Keratinocyte (primary cell): ENCODE measurements around the gene TRMT112. TPM values are rescaled to one million over a fixed set of nuclear protein-coding genes. Genes with fewer than 3 reads are reported as not detected.

ENCODE experiments used
- DNase-seq: peaks from one replicate; pipeline ENCODE4 v3.0.0-alpha.2; 2011; ENCODE audit warnings: low read depth, missing footprints, low spot score
- FAIRE-seq: peaks from 2 replicates; lab custom pipeline; 2011; peaks lifted over from hg19 to GRCh38; lab: Jason Lieb, UNC
- H2AFZ ChIP-seq: 2 replicates; pipeline ENCODE4 v1.6.0; 2012; ENCODE audit warnings: low read length, control low read depth, inconsistent platforms; ENCODE audit not compliant: control insufficient read depth
- H3K27ac ChIP-seq: 2 replicates; pipeline ENCODE4 v1.5.1; 2011; ENCODE audit warnings: low read length; ENCODE audit not compliant: control insufficient read depth, insufficient read depth
- H3K27me3 ChIP-seq: 3 replicates; pipeline ENCODE4 v1.6.0; 2011; ENCODE audit warnings: low read length; ENCODE audit not compliant: control insufficient read depth, insufficient read depth; ENCODE audit errors: extremely low read depth
- H3K36me3 ChIP-seq, 2 experiments: 2 replicates in 1 of 2; 3 replicates in 1 of 2; pipeline ENCODE4 v1.5.1; 2011; ENCODE audit warnings: low read length in 2 of 2, mild to moderate bottlenecking in 1 of 2; ENCODE audit not compliant: control insufficient read depth in 2 of 2, insufficient read depth in 2 of 2; ENCODE audit errors: extremely low read depth in 1 of 2
- H3K4me1 ChIP-seq: 3 replicates; pipeline ENCODE4 v1.5.1; 2011; ENCODE audit warnings: low read length; ENCODE audit not compliant: control insufficient read depth, insufficient read depth; ENCODE audit errors: extremely low read depth
- H3K4me2 ChIP-seq: 3 replicates; pipeline ENCODE4 v1.6.0; 2011; ENCODE audit warnings: low read depth, low read length; ENCODE audit not compliant: control insufficient read depth, insufficient read depth; ENCODE audit errors: extremely low read depth
- H3K4me3 ChIP-seq, 3 experiments: fragments of 200-600 bp in 1 of 3; sonication (generic) in 1 of 3; 2 replicates in 2 of 3; 3 replicates in 1 of 3; pipeline ENCODE4 v1.5.1; 2011 to 2016; ENCODE audit warnings: low read length in 3 of 3, mild to moderate bottlenecking in 3 of 3, control low read depth in 2 of 3, inconsistent platforms in 1 of 3, low read depth in 1 of 3, mixed read lengths in 1 of 3, mixed run types in 1 of 3, moderate library complexity in 1 of 3; ENCODE audit not compliant: control insufficient read depth in 2 of 3, insufficient read depth in 2 of 3; ENCODE audit errors: extremely low read depth in 1 of 3
- H3K79me2 ChIP-seq: 2 replicates; pipeline ENCODE4 v1.6.0; 2012; ENCODE audit warnings: low read length; ENCODE audit not compliant: control insufficient read depth, insufficient read depth
- H3K9ac ChIP-seq: 3 replicates; pipeline ENCODE4 v1.6.0; 2011; ENCODE audit warnings: low read length; ENCODE audit not compliant: control insufficient read depth, insufficient read depth; ENCODE audit errors: extremely low read depth
- H3K9me1 ChIP-seq: 3 replicates; pipeline ENCODE4 v1.6.0; 2011; ENCODE audit warnings: low read length; ENCODE audit not compliant: control insufficient read depth, insufficient read depth; ENCODE audit errors: extremely low read depth
- H3K9me3 ChIP-seq: 2 replicates; pipeline ENCODE4 v1.5.1; 2012; ENCODE audit warnings: low read depth, low read length; ENCODE audit not compliant: control insufficient read depth
- H4K20me1 ChIP-seq: 3 replicates; pipeline ENCODE4 v1.6.0; 2011; ENCODE audit warnings: low read length; ENCODE audit not compliant: control insufficient read depth, insufficient read depth; ENCODE audit errors: extremely low read depth
- CTCF ChIP-seq, 3 experiments: IDR thresholded peaks in 1 of 3; conservative IDR thresholded peaks in 1 of 3; optimal IDR thresholded peaks in 1 of 3; 2 replicates in 2 of 3; 3 replicates in 1 of 3; pipeline versions ENCODE3 to v1.5.1; 2011; ENCODE audit warnings: low read length in 3 of 3, mild to moderate bottlenecking in 3 of 3, moderate library complexity in 2 of 3, control low read depth in 1 of 3, inconsistent platforms in 1 of 3; ENCODE audit not compliant: insufficient read depth in 2 of 3; ENCODE audit errors: extremely low read depth in 1 of 3
- EZH2 ChIP-seq: IDR thresholded peaks from one replicate; pipeline ENCODE4 v1.6.1; 2012; ENCODE audit warnings: inconsistent platforms, mild to moderate bottlenecking, low read length, moderate library complexity
- dilution Hi-C: fragments of 300-500 bp; cut with MboI; formaldehyde crosslinking; loops from one replicate; pipeline ENCODE4 v1.7.0; 2020; ENCODE audit warnings: low sequenced_read_pairs; ENCODE audit not compliant: extremely low pct_ligation_motif_present
- polyA plus RNA-seq, 5 experiments: library from polyadenylated mRNA; depleted of rRNA in 3 of 5; stranded (reverse) in 3 of 5; stranded (forward) in 1 of 5; unstranded in 1 of 5; fragments of >200 nt; gene quantifications; 1 replicate in 1 of 5; 2 replicates in 3 of 5; 3 replicates in 1 of 5; pipeline versions ENCODE4 v1.2.1 to v1.2.3, GENCODE V29; 2011 to 2012; ENCODE audit warnings: missing spikeins in 2 of 5, low read depth in 1 of 5, low replicate concordance in 1 of 5

TRMT112 gene
- polyA plus RNA-seq, 1 donor (not counting 4 experiments of a cell fraction or from before 2014, with no cell fraction given): 408 TPM

DNA sequence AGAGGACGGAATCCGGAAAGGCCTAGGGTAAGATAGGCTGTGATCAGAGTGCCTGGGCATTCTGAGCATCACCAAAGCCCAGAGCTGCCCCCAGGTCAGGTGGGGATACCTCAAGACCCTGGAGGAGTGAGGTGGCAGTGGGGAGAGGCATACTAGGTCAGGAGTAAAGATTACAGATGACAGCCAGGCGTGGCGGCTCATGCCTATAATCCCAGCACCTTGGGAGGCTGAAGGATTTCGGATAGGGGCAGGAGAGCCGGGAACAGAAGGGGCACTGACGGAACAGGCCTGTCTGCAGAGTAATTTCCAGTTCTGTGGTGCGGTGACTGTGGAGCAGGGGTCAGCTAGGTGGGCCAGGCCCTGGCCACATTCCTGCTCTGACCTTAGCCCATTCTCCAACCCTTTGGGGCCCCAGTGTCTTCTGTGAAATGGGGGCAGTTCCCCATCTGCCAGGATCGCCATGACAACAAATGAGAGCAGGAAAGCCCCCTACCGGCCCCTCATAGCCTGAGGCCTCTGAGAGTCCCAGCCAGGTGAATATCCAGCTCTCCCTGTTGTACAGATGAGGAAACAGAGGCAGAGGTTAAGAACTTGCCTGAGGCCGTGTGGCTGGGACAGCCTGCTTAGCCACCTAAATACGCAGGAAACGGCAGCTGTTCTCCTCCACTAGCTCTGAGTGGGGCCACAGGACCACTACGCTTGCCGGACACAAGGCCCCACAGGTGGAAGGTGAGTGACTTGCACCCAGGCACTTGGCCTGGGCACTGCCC is 42.1 kb downstream of the TRMT112 start:
- Histone ChIP-seq H4K20me1 (no peaks in the 10 kb centered on the region), H3K27me3 (no peaks in the 10 kb centered on the region), H3K79me2 (peaks cover 7% of the 10 kb centered on the region), H3K27ac (no peak overlapping the region), H3K4me1 (peaks cover 31% of the 10 kb centered on the region), H2AFZ (no peak overlapping the region), H3K36me3 (peaks cover 6 to 9% of the 10 kb centered on the region in 2 experiments), H3K9ac (no peak overlapping the region), H3K9me1 (no peaks in the 10 kb centered on the region), H3K4me3 (no peak overlapping the region), H3K9me3 (no peaks in the 10 kb centered on the region), H3K4me2 (no peak overlapping the region)
- DNase-seq (no peak), FAIRE-seq (no peak)
- dilution Hi-C loops: no loop called here
- TF ChIP-seq EZH2: no peak
- TF ChIP-seq CTCF (optimal IDR thresholded peaks at IDR 0.05 in 1 of 3, IDR thresholded peaks at IDR 0.05 in 1 of 3, conservative IDR thresholded peaks at IDR 0.05 in 1 of 3; ENCODE audit: extremely low read depth in 1 of 3, insufficient read depth in 2 of 3, low read length in 3 of 3): no peak

GRCh38 chr11:64269540-64270220 is 47.7 kb downstream of the TRMT112 start:
- Histone ChIP-seq H3K4me3 (peak overlapping the region; percentile 35 to 76 (median 70)), H3K4me2 (peak overlapping the region; percentile 87), H3K36me3 (peaks cover 10 to 27% of the 10 kb centered on the region in 2 experiments), H4K20me1 (no peaks in the 10 kb centered on the region), H2AFZ (no peak overlapping the region), H3K27me3 (no peaks in the 10 kb centered on the region), H3K9me3 (no peaks in the 10 kb centered on the region), H3K79me2 (no peaks in the 10 kb centered on the region), H3K4me1 (peaks cover 55% of the 10 kb centered on the region), H3K27ac (peak overlapping the region; percentile 78), H3K9ac (peak overlapping the region; percentile 72), H3K9me1 (no peaks in the 10 kb centered on the region)
- peak; percentile 97 for DNase-seq
- dilution Hi-C loops: no loop called here
- TF ChIP-seq CTCF (optimal IDR thresholded peaks at IDR 0.05 in 1 of 3, IDR thresholded peaks at IDR 0.05 in 1 of 3, conservative IDR thresholded peaks at IDR 0.05 in 1 of 3; ENCODE audit: extremely low read depth in 1 of 3, insufficient read depth in 2 of 3, low read length in 3 of 3): no peak
- no peak for FAIRE-seq
